NCI-H748 treated with DMSO at 0.1 percent for 48 hours (cell line): ENCODE measurements around the gene LRBA.
"Not testable (repeated sequence)": the region's sequence is repeated elsewhere in the genome, so short reads cannot be mapped to it uniquely, and the experiment has no call there.

Source experiments
- DNase-seq: peaks from one replicate; lab custom pipeline; 2025; lab: John Stamatoyannopoulos, UW

The LRBA gene

DNA sequence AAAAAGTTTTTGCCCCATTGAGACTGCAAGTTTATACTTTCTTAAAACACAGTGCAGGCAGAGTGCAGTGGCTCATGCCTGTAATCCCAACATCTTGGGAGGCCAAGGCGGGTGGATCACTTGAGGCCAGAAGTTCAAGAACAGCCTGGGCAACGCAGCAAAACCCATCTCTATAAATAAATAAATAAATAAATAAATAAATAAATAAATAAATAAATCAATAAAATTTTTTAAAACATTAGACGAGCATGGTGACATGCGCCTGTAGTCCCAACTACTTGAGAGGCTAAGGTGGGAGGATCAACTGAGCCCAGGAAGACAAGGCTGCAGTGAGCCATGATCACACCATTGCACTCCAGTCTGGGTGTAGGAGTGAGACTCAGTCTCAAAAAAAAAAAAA is 213.3 kb downstream of the LRBA start:
- DNase-seq = no peak

- DNase-seq = no peak
Measured at GRCh38 chr4:150799207-150799606, 215.9 kb downstream of the LRBA start.

GRCh38 chr4:150794706-150795105 is 220.4 kb downstream of the LRBA start:
- DNase-seq = no peak

DNA sequence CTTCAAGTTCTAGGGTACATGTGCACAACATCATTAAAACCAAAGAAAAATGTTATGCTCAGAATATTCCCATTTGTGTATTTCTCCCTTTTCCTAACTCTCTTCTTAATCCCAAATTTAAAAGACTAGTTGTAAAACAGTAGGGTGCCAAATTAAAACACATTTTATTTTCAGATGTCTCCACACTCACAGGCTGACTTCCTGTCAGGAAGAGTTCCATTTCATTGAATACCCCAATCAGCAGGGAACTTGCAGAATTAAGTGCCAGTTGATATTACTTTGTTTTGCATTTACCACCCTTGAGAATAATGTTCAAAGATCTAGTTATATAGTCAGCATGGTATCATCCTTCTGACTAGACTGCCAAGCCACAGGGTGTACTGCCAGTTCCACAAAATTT is 225.2 kb downstream of the LRBA start:
- no peak for DNase-seq

GRCh38 chr4:150784939-150785338 is 230.1 kb downstream of the LRBA start:
- no peak for DNase-seq

DNA sequence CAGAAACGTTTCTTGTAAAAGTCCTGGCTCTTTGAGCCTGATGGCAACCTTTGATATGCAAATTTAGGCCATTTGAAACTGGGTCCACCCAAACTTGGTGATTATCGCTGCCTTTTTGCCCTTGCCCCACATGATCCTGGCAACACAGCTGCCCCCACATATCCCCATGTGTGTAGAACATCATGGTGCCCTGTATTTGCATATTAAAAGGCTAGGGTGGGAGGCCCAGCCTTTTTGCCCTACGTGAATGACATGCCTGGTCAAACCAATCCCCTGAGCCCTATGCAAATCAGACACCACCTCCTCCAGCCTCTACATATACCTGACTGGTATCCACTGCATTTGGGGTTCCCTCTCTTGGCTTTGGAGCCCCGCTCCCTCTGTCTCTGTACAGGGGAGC is 230.8 kb downstream of the LRBA start:
- no peak for DNase-seq

GRCh38 chr4:150782921-150783320 is 232.2 kb downstream of the LRBA start:
- no peak for DNase-seq

DNA sequence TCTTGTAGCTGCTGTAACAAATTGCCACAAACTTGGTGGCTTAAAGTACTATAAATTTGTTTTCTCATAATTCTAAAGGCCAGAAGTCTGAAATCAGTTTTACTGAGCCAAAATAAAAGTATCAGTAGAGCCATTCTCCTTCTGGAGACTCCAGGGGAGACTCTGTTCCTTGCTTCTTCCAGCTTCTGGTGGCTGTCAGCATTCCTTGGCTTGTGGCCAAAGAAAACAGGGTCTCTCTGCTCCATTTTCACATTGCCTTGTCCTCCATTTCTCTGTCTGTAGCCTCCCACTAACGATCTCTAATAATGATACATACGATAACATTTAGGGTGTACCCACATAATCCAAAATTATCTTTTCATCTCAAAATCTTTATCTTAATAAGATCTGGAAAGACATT is 232.8 kb downstream of the LRBA start:
- DNase-seq = no peak

- no peak for DNase-seq
Measured at GRCh38 chr4:150781191-150781590, 233.9 kb downstream of the LRBA start.

DNA sequence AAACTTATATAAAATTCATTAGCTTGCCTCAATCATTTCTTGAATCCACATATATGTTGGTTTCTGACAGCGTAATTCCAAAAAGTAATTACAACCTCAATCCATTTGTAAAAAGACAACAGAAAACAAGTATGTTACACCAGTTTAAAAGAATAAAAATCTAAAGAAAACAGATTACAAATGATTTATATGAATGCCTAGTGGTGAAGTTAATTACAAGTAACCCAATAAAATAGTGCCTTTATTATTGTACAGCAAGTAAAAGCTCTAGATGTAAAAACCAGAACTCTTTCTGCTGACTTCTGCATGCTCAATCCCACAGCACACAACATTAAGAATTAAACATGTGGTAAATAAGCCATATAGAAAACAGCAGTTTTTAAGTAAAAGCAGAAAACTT is 235.4 kb downstream of the LRBA start:
- no peak for DNase-seq

GRCh38 chr4:150773729-150774449 is 241.2 kb downstream of the LRBA start:
- no peak for DNase-seq

GRCh38 chr4:150773032-150773431 is 242.1 kb downstream of the LRBA start:
- no peak for DNase-seq

DNA sequence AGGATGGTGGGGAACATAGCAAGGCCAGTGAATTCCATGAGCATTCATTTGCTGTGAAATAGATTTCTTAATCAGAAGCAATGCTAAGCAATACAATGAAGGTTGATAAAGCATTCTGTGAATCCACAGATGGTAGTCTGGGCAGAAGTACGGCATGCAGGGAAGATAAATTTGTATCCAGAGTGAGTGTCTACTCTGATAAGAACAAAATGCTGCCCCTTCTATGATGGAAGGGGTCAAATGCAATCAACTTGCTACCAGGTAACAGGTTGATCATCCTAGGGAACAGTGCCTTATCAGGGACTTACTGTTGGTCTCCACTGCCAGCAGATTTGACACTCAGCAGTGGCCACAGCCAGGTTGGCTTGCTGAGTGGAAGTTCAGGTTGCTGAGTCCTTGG is 243.7 kb downstream of the LRBA start:
- DNase-seq = no peak

- DNase-seq = no peak
Measured at GRCh38 chr4:150769845-150770244, 245.2 kb downstream of the LRBA start.

GRCh38 chr4:150769248-150769647 is 245.8 kb downstream of the LRBA start:
- DNase-seq = no peak

- no peak for DNase-seq
Measured at GRCh38 chr4:150768497-150768896, 246.6 kb downstream of the LRBA start.

DNA sequence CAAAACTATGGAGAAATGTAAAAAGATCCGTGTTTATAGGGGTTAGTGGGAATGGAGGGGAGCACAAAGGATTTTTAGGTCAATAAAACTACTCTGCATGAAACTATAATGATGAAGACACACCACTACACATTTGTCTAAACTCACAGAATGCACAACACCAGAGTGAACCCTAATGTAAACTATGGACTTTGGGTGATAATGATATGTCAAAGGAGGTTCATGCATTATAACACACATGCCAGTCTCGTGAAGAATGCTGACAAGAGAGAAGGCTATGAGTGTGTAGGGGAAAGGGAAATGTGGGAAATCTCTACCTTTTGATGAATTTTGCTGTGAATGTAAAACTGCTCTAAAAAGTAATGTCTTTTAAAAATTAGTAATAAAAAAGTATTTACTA is 249.9 kb downstream of the LRBA start:
- no peak for DNase-seq

GRCh38 chr4:150751648-150752047 is 263.4 kb downstream of the LRBA start:
- no peak for DNase-seq

- DNase-seq = no peak
Measured at GRCh38 chr4:150750824-150751223, 264.3 kb downstream of the LRBA start.

DNA sequence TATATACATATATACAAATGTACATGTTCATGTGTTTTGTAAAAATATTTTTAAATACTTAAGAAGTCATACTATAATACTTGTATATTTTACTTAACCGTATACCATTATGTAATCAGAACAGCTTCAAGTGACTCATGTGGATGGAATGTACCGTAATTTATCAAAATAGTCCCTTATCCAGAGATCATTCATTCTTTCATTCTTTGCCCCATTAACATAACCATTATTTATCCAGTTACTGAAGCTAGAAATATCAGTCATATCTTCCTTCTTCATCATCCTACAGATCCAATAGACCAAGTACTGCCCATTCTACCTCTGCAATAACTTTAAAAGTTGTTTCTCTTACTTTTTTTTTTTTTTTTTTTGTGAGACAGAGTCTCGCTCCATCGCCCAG is 268.9 kb downstream of the LRBA start:
- no peak for DNase-seq

GRCh38 chr4:150744570-150744969 is 270.5 kb downstream of the LRBA start:
- DNase-seq = no peak

DNA sequence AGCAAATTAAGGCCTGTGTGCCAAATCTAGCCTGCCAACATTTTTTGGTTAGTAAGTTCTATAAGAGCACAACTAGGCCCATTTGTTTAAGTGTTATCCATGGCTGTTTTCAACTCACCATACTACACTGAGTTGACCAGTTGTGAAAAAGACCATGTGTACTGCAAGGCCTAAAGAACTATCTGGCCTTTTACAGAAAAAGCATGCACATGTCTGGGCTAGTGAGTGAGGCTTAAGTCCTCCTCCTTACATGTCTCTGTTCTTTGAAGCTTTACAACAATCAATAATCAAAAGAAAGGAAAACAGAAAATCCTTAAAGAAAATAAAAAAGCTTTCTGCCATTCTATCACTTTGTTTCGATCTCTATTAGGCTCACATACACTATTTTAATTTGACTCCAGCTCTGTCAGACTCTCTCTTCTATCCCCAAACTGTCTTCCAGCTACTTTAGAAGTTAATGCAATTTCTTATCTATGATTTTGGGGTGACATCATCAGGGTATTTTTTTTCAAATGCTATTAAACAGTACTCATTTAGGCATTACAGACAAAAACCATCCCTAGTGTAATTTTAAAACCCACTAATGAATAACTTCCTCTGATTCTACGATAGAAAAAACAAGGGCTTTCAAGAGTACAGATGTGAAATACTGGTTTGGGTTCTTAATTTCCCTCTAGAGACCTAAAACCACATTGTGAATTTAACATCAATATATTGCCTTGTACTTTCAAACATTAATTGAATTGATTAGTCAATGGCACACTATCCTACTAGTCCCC is 271.3 kb downstream of the LRBA start:
- no peak for DNase-seq

- not testable (repeated sequence) for DNase-seq
Measured at GRCh38 chr4:150742930-150743329, 272.2 kb downstream of the LRBA start.

DNA sequence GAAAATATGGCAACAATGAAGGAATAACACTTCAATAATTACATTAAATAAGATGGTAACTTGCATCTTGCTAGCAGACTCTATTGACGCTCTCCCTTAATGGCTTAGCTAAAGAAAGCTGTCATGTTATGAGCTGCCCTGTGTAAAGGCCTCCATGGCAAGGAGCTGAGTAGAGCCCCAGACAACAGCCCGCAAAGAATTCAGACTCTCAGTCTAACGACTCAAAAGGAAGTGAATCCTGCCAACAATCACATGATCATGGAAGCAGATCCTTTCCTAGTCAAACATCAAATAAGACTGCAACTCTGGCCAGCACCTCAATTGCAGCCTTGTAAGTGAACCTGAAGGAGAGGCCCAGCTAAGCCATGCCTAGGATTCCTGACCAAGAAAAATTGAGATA is 275.5 kb downstream of the LRBA start:
- no peak for DNase-seq
